Transverse colon (tissue), 4 donors: ENCODE results near the gene LETMD1. TPM values are rescaled to one million over a fixed set of nuclear protein-coding genes. Genes with fewer than 3 reads are reported as not detected.

Experiments used
- DNase-seq: peaks from one replicate; pipeline ENCODE4 v3.0.0-alpha.2; 2019
- H3K27ac ChIP-seq, 4 donors: fragments of 200-600 bp; sonication (generic); 2 replicates each; pipeline ENCODE4 v1.5.1; 2016 to 2018; ENCODE audit warnings: inconsistent platforms in 4 of 4
- H3K27me3 ChIP-seq: fragments of 200-600 bp; sonication (generic); 2 replicates; pipeline ENCODE4 v1.5.1; 2017; ENCODE audit warnings: inconsistent platforms
- H3K36me3 ChIP-seq, 4 donors: fragments of 200-600 bp; sonication (generic); 2 replicates each; pipeline ENCODE4 v1.5.1; 2017 to 2019; ENCODE audit warnings: inconsistent platforms in 4 of 4
- H3K4me1 ChIP-seq, 4 donors: fragments of 200-600 bp; sonication (generic); 2 replicates each; pipeline ENCODE4 v1.5.1; 2017 to 2020; ENCODE audit warnings: inconsistent platforms in 4 of 4
- H3K4me3 ChIP-seq, 4 donors: fragments of 200-600 bp; sonication (generic); 1 replicate in 1 of 4; 2 replicates in 3 of 4; pipeline versions ENCODE4 v1.5.1 to v1.6.1; 2017 to 2019; ENCODE audit warnings: inconsistent platforms in 4 of 4
- H3K9me3 ChIP-seq, 2 donors: fragments of 200-600 bp; sonication (generic); 2 replicates each; pipeline ENCODE4 v1.5.1; 2017 to 2019; ENCODE audit warnings: inconsistent platforms in 2 of 2
- EP300 ChIP-seq: sonication (generic); formaldehyde crosslinking; IDR thresholded peaks from one replicate; pipeline ENCODE4 v1.6.1; 2017; ENCODE audit warnings: antibody characterized with exemption, low read depth
- POLR2A ChIP-seq: fragments of 450-650 bp; IDR thresholded peaks from one replicate; pipeline ENCODE4 v1.6.1; 2016; ENCODE audit warnings: antibody characterized with exemption, mild to moderate bottlenecking, moderate library complexity
- POLR2AphosphoS5 ChIP-seq, 3 donors: sonication (generic); formaldehyde crosslinking; IDR thresholded peaks; one replicate each; pipeline ENCODE4 v1.6.1; 2016; ENCODE audit warnings: antibody characterized with exemption in 3 of 3
- WGBS, 2 donors: methylation state at CpG; one replicate each; pipeline ENCODE4 v1.1.5; 2018; ENCODE audit warnings: low coverage in 1 of 2; 5-methylcytosine and 5-hydroxymethylcytosine counted together
- in situ Hi-C, 4 donors: fragments of 200-750 bp; cut with MboI; loops; one replicate each; pipeline versions ENCODE4 v1.15.0 to v1.15.1; 2017; ENCODE audit warnings: low sequenced_read_pairs in 3 of 4, low pct_ligation_motif_present in 1 of 4, low pct_unique_long_range_greater_than_20kb in 1 of 4
- intact Hi-C: fragments of 100-400 bp; cut with DNase I; formaldehyde crosslinking; loops from one replicate; pipeline ENCODE4 v1.15.1; 2023; ENCODE audit warnings: low total_unique reads
- total RNA-seq, 4 donors: library from RNA; depleted of rRNA; stranded (reverse); fragments of >200 nt; gene quantifications; one replicate each; pipeline ENCODE4 v1.1.0, GENCODE V29; 2016
- TF ChIP-seq, protein P1 (sequence below), 5 experiments: fragments of 200-600 bp in 3 of 5; fragments of 450-650 bp in 2 of 5; sonication (generic) in 3 of 5; IDR thresholded peaks; 1 replicate in 2 of 5; 2 replicates in 3 of 5; pipeline ENCODE4 v1.5.1; 2016 to 2017; ENCODE audit warnings: antibody characterized with exemption in 5 of 5, inconsistent platforms in 3 of 5, mild to moderate bottlenecking in 2 of 5, moderate library complexity in 1 of 5

LETMD1 gene
- total RNA-seq, 4 donors from 2014 or later: 45.3 to 109 (median 88.9) TPM

DNA sequence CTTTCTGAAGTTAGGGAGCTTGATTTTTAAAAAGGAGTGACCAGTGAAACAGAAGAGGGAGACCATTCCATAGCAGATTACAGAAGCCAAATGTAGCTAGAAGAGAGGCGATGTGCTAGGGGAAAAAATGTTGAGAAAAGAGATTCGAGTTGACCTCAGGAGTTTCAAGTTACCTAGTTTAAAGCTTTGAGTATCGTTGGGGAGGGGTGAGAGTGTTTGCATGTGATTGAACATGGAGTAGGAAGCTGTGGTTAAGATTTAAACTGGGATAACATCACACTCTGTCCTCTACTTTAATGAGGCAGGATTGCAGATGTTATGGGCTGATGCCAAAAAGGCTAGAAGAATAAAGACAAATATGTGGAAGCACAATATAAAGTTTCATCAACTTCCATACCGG, 3.7 kb downstream of the LETMD1 start:
- WGBS, 2 donors: 62 to 74% methylated on average over 4 of the region's 4 CpGs
- Histone ChIP-seq H3K27ac (no peak overlapping the region), H3K27me3 (no peaks in the 10 kb centered on the region), H3K4me1 (peaks cover 10 to 25% (median 19%) of the 10 kb centered on the region in 4 donors), H3K9me3 (no peaks in the 10 kb centered on the region), H3K4me3 (no peak overlapping the region), H3K36me3 (peaks cover 0 to 38% (median 18%) of the 10 kb centered on the region in 4 donors)
- intact Hi-C loops: no loop called here
- in situ Hi-C loops: loop anchor here in 2 of 4 donors (25.0 kb wide), 1 partner anchor 286 kb away; the partner anchor contains the start of gene CELA1 (in 2 of the 2)
- no peak for DNase-seq
- TF ChIP-seq POLR2A (no peak), POLR2AphosphoS5 (IDR thresholded peaks at IDR 0.05) (no peak), EP300 (no peak)
- TF ChIP-seq, protein P1, sequence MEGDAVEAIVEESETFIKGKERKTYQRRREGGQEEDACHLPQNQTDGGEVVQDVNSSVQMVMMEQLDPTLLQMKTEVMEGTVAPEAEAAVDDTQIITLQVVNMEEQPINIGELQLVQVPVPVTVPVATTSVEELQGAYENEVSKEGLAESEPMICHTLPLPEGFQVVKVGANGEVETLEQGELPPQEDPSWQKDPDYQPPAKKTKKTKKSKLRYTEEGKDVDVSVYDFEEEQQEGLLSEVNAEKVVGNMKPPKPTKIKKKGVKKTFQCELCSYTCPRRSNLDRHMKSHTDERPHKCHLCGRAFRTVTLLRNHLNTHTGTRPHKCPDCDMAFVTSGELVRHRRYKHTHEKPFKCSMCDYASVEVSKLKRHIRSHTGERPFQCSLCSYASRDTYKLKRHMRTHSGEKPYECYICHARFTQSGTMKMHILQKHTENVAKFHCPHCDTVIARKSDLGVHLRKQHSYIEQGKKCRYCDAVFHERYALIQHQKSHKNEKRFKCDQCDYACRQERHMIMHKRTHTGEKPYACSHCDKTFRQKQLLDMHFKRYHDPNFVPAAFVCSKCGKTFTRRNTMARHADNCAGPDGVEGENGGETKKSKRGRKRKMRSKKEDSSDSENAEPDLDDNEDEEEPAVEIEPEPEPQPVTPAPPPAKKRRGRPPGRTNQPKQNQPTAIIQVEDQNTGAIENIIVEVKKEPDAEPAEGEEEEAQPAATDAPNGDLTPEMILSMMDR (IDR thresholded peaks at IDR 0.05): no peak

- peaks cover 0 to 3% (median 0%) of the 10 kb centered on the region in 4 donors for H3K4me1 ChIP-seq
- DNase-seq: no peak
- TF ChIP-seq POLR2AphosphoS5 (IDR thresholded peaks at IDR 0.05) (no peak), POLR2A (no peak), EP300 (no peak)
- TF ChIP-seq, protein P1 (IDR thresholded peaks at IDR 0.05): no peak
- WGBS, 2 donors: 96% methylated on average over 2 of the region's 2 CpGs; no CpG with 5 or more reads in 1 of the 2 donors
- no peak overlapping the region for H3K27ac ChIP-seq
- intact Hi-C loops (no loop called here), in situ Hi-C loops (loop anchor here in 2 of 4 donors (25.0 kb wide), 1 partner anchor 282 kb away; the partner anchor contains the start of gene CELA1 (in 2 of the 2))
- no peak overlapping the region for H3K4me3 ChIP-seq
- H3K36me3 ChIP-seq: peaks cover 0 to 69% (median 32%) of the 10 kb centered on the region in 4 donors
- H3K27me3 ChIP-seq: no peaks in the 10 kb centered on the region
- H3K9me3 ChIP-seq: no peaks in the 10 kb centered on the region
These were observed 6.9 kb downstream of the LETMD1 start for GRCh38 chr12:51055060-51055459.

GRCh38 chr12:51056242-51056641, 8.1 kb downstream of the LETMD1 start:
- DNase-seq: no peak
- in situ Hi-C loops (loop anchor here in 2 of 4 donors (25.0 kb wide), 1 partner anchor 281 kb away; the partner anchor contains the start of gene CELA1 (in 2 of the 2)), intact Hi-C loops (no loop called here)
- Histone ChIP-seq H3K27ac (no peak overlapping the region), H3K9me3 (no peaks in the 10 kb centered on the region), H3K36me3 (peaks cover 0 to 72% (median 32%) of the 10 kb centered on the region in 4 donors), H3K4me1 (no peaks in the 10 kb centered on the region), H3K27me3 (no peaks in the 10 kb centered on the region), H3K4me3 (no peak overlapping the region)
- TF ChIP-seq POLR2AphosphoS5 (IDR thresholded peaks at IDR 0.05): no peak
- no peak for TF ChIP-seq POLR2A
- TF ChIP-seq EP300: no peak
- TF ChIP-seq, protein P1 (IDR thresholded peaks at IDR 0.05): no peak
- WGBS, 2 donors: 63 to 84% methylated on average over 2 to 5 of the region's 5 CpGs

DNA sequence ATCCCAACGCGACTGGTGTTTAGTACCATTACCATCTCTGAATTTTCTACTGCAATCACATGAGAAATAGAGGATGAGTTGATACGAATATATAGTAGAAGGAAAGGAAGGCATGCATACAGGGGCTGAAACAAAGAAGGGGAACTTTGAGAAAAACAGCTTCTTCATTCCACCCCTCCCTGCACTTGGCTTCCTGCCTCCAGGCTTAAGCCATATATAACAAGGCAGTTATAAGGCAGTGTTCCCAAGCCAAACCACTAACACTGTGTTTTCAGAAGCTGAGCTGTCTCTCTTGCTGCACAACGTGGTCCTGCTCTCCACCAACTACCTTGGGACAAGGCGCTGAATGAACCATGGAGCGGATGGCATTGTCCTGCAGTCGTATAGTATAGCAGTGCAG, 11.0 kb downstream of the LETMD1 start:
- intact Hi-C loops (no loop called here), in situ Hi-C loops (loop anchor here in 2 of 4 donors (25.0 kb wide), 1 partner anchor 278 kb away; the partner anchor contains the start of gene CELA1 (in 2 of the 2))
- H3K36me3 ChIP-seq: peaks cover 0 to 69% (median 26%) of the 10 kb centered on the region in 4 donors
- no peak for DNase-seq
- no peaks in the 10 kb centered on the region for H3K4me1 ChIP-seq
- no peaks in the 10 kb centered on the region for H3K27me3 ChIP-seq
- TF ChIP-seq EP300 (no peak), POLR2A (no peak), POLR2AphosphoS5 (IDR thresholded peaks at IDR 0.05) (no peak)
- TF ChIP-seq, protein P1 (IDR thresholded peaks at IDR 0.05): no peak
- WGBS, 2 donors: 88 to 92% methylated on average over 3 to 7 of the region's 7 CpGs
- no peak overlapping the region for H3K4me3 ChIP-seq
- no peaks in the 10 kb centered on the region for H3K9me3 ChIP-seq
- H3K27ac ChIP-seq: no peak overlapping the region
